Superior temporal gyrus (tissue), 1 donor: ENCODE results near the gene FAAP100.

Source experiments
- DNase-seq: peaks from one replicate; pipeline ENCODE4 v3.0.0-alpha.2; 2016; ENCODE audit errors: extremely low spot score

The FAAP100 gene

DNA sequence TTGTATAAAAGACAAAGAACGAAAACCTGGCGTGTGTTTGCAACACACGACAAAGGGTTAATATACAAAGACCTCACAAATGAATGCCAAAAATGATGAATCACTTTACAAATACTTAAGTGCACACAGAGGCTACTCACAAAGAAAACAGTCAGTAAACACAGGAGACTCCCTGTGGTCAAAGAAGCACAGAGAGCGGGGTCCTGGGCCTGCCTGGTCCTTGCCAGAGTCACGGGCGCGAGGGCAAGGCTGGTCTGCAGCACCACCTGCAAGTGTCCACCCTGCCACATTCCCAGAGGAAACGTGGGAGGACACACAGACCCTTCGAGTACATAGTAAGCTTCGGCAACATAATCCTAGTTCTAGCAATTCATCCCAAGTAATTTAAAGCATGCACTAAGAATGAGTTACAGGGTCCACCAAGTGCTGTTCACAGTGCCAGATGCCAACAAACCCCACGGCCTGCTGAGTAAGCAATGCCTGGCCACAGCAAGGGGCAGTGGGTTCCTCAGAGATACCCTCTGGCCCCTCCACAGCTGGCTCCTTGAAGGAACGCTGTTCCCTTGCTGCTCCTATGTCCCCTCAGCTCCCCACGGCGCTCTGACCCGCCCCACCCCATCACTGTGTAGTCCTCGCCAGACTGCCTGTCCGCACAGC lies 24.6 kb upstream of the FAAP100 start:
- no peak for DNase-seq

- no peak for DNase-seq
These were observed 23.7 kb upstream of the FAAP100 start for GRCh38 chr17:81575836-81576235.

GRCh38 chr17:81574643-81574956 lies 22.4 kb upstream of the FAAP100 start:
- DNase-seq: no peak

DNA sequence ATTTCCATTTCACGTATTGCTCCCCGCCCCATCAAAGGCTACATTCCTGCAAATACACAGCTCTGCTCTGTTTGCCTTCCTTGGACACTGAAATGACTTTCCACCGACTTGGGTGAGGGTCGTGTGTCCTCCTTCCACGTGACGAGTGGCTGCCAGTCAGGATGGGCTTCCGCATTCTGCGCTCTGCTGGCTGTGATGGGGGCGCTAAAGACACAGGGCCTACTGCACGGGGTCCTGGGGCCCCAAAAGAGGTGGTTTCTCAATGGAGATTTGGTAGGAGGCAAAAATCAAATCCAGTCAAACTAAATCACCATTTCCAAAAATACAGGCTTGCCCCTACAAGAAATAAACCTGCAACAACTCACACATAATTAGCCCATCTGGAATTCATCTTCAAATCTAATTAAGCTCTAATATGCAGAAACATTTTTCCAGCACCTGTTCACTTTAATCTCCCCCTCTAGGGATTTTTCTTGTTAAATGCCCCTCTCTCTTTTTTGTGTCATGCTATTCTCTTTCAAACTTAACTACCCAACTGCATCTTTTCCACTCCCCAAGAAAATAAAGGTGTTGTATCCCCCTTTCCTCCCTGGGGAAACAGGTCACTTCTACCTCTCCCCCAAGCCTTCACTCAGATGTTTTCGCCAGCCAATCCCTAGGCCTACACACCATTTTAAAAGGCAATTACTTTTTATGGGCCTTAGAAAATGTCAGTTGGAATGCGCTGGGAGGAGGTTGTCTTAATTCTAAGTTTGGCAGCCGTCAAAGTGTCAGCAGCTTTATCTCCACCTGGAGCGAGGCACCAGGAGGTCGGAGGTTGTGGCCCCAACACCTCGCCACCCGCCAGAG lies 21.9 kb upstream of the FAAP100 start:
- no peak for DNase-seq

DNA sequence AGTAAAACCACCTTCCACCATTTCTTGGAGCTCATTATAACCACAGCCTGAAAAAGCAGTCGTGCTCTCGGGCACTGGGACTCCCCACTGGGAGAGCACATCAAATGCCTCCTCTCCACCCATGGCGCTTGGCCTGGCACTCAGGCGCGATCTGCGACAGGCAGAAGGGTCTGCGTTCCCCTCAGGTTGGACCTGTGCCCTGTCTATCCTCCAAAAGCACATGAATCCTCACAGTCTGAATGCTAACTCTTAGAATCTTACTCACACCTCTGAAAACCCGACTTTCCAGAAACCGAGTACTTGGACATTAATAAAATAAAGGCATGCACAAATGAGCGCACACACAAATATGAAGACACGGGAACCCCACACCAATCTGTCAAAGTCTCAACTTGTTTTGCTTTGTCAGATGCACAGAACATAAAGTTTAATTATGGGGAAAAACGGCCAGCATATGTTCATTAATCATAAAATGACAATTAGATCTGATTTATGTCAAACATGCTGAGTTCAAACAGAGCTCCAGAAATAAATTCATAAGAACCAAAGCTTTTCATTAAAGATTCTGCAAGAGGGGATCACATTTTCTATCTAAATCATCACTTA lies 20.5 kb upstream of the FAAP100 start:
- no peak for DNase-seq

DNA sequence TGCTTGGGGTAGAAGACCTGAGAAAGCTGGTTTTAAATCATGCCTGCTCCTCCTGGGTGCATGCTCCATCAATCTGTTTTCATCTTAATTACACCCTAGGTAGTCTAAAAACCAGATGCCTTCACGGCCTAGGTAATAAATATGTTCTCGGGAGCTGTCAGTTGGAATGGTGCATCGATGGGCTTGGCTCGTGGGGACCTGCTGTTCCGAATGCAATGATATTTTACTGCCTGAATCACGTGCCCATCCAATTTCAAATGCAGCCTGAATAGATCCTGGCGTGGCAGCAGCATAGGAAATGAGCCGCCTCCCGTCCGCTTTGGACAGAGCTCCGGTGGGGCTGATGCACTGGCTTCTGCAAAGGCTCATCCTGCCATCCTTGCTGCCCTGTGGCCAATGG lies 18.8 kb upstream of the FAAP100 start:
- no peak for DNase-seq

DNA sequence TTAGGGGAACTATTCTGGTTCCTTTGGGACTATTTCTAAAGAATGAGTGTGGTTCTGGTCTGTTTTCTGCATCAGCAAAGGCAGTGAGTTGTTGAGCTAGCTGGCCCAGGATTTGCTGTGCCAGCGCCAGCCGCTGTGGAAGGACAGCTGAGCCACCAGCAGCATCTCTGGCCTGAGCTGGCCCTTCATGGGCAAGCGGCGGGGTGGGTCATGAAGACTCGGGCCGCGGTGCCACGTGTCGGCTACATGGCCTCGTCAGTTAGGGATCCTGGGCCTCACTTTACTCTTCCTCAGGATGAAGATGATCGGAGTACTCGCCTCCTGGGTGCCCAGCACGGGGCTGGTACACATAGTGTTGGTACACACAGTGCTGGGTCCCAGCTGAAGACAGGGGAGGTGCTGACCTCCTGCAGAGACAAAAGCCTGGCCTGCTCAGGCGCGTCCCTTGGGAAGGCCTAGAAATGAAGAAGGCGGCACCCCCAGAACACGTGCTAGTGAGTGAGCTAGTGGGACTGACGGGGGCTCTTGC lies 17.9 kb upstream of the FAAP100 start:
- no peak for DNase-seq

- DNase-seq: no peak
These were observed 16.3 kb upstream of the FAAP100 start for GRCh38 chr17:81568416-81568815.

DNA sequence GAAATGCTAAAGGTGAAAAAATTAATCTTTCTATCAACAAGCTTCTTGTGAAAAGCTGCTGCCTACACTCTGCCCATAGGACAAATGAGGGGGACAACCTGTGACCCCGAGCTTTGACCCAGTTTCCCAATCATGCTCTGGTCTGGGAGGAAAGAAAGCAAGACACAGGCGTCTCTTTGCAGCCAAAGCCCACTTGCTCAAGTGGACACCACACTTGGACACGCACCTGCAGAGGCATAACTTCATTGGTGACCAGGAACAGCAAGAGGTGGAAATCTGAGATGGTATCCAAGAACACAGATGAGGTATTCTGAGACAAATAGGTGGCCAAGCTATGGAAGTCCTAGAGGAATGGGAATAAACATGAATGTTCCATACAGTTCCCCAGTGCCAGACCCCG lies 15.0 kb upstream of the FAAP100 start:
- DNase-seq: no peak

DNA sequence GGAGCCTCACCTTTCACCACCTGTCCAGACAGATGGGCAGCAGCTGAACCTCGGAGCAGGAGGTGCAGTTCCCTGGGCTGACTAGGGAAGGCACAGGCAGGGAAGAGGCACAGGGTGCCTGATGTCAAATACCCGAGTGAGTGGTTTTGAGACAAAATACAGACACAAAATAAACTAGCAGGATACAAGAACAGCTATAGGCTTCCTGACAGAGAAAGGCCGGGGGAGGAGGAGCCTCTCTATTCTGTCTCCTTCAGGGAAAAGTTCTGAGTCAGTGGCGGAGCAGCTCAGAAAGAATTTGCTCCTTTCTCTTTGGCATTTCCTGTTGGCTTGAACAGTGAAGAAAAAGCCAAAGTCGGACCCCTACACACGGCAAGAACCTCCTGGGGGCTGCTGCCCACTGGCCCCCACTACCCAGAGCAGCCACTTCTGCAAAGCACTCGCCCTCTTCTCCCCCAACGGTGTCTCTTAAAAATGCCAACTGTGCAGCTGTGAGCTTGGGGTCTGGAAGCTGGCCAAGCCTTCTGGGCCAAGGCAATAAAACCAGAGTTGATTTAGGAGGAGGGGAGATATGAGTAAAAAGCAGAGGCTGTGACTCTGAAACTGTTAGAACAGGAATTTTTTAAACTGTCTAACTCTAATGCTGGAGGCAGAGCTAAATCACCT lies 14.4 kb upstream of the FAAP100 start:
- peak; percentile 53 for DNase-seq

- DNase-seq: no peak
These were observed 13.1 kb upstream of the FAAP100 start for GRCh38 chr17:81565231-81565630.

- no peak for DNase-seq
These were observed 12.6 kb upstream of the FAAP100 start for GRCh38 chr17:81564778-81565177.

GRCh38 chr17:81563861-81564586 lies 11.9 kb upstream of the FAAP100 start:
- no peak for DNase-seq

GRCh38 chr17:81561494-81561885 lies 9.3 kb upstream of the FAAP100 start:
- no peak for DNase-seq

- DNase-seq: no peak
These were observed 7.0 kb upstream of the FAAP100 start for GRCh38 chr17:81558941-81559806.

- no peak for DNase-seq
These were observed 5.9 kb upstream of the FAAP100 start for GRCh38 chr17:81558115-81558468.

GRCh38 chr17:81557276-81558114 lies 5.3 kb upstream of the FAAP100 start:
- DNase-seq: no peak

DNA sequence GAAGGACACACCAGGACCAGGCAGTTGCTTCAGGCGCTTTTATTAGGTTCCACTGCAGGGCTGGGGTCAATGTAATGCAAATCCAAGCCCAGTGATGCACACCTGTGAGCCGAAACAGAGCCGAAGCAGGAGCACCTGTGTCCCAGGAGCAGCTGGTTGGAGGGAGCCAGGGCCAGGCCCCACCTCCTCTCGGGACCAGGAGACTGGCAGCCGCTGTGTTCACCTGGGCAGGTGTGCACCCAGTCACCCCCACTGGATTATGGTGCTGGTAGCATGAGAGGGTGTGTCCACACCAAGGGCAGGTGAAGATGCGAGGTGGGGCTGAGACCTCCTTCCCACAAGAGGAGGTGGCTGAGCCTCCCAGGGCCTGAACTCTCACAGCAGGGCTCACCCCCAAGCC lies 4.7 kb upstream of the FAAP100 start:
- DNase-seq: no peak

DNA sequence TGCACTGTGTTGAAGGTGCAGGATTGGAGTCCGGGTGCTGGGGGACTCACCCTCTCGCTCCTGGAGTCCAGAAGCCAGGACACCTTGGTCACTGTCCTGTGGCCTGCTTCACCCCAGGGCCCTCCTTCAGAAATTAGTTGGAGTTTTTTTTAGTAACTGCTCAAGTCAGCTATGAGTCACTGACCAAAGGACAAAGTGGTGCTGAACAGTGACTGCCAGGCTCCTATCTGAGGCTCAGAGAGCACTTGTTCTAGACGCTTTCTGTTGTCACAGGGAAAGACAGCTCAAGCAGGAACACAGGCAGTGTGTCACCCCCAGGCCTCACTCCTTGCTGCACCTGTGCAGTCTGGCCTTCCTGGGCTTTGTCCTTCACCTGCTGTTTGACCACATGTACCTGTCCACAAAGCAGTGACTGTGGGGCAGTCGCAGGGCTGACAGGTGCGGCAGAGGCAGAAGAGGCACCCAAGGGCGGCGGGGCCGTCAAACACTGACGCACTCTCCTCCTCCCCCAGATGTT lies 4.1 kb upstream of the FAAP100 start:
- no peak for DNase-seq
